ENCODE data around the gene PCYOX1L.

GRCh38 chr5:149407323-149408251 lies 49.7 kb downstream of the PCYOX1L start:
- TF ChIP-seq CTCF (IDR thresholded peaks at IDR 0.05) (no peak), SIN3A (IDR thresholded peaks at IDR 0.05; ENCODE audit: borderline replicate concordance, insufficient read depth, low read depth, low read length) (no peak)
